HG02973 (cell line): ENCODE results near the gene TMC5.
"Not testable (repeated sequence)": the region's sequence is repeated elsewhere in the genome, so short reads cannot be mapped to it uniquely, and the experiment has no call there.

Experiments
- ATAC-seq: cut with Tn5 transposase; IDR thresholded peaks from one replicate; pipeline ENCODE4 v1.9.1; 2021; ENCODE audit warnings: moderate library complexity; ENCODE audit not compliant: unreplicated experiment

The TMC5 gene

DNA sequence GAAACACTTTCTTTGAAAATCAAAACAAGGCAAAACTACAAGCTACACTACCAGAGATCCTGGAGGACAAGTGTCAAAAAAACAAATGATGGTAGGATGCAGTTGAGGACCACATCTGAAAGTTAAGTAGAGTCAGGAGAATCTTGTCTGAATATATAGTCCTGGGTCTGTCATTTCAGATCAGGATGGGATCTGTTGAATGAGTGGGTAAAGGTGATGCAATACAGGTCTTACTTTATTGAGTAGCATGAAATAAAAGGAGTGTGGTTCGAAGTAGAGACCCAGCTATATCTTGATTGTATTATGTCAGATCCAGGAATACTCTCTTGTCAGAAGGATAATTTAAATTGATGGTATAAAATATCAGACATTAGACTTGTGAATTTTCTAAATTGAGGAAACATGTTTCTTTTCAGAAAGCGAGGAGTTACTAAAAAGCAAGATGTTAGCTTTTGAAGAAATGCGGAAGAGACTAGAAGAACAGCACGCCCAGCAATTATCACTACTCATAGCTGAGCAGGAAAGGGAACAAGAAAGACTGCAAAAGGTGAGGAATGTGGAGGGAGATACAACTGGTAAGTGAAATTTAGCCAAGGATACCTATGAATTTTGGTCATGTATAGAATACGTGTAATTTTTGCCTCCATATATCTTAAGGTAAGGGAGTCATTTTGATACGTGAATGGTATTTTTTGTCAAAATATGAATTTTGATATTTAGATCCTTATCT is 122.7 kb downstream of the TMC5 start:
- no peak for ATAC-seq

DNA sequence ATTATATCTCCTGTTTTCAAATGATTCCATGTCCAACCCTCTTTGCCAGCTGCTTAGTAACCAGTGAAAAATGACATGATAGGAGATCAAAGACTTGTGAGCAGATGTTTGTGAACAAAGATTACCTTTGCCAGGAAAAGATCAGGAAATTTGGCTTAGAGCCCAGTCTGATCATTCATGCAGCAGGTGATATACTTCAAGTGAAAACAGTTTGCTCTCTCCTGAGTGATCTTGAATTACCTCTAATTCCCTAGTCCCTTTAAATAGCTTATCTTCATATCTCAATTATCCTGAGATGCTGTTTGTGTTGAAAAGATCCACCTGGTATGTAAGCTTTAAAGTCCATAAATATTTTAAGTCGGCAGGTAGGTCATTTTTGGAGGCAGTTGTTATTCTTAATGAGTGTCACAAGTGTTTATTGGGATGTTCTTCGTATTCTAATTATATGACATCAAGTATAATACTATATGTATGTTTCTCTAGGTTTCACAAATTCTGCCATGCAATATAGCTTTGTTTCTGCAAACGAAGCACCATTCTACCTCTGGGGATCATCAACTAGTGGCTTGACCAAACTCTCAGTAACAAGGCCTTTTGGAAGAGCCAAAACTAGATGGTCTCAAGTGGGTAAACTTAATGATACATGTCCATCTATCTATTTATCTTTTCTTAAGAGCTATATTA is 124.6 kb downstream of the TMC5 start:
- ATAC-seq, result no peak

DNA sequence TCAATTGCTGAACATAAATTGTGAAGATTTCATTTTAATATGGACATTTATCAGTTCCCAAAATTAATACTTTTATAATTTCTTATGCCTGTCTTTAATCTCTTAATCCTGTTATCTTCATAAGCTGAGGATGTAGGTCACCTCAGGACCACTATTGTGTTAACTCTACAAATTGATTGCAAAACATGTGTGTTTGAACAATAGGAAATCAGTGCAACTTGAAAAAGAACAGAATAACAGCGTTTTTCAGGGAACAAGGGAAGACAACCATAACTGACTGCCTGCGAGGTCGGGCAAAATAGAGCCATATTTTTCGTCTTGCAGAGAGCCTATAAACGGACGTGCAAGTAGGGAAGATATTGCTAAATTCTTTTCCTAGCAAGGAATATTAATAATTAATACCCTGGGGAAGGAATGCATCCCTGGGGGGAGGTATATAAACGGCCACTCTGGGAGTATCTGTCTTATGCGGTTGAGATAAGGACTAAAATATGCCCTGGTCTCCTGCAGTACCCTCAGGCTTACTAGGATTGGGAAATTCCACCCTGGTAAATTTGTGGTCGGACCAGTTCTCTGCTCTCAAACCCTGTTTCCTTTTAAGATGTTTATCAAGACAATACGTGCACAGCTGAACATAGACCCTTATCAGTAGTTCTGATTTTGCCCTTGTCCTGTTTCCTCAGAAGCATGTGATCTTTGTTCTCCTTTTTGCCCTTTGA is 125.8 kb downstream of the TMC5 start:
- ATAC-seq, result not testable (repeated sequence)

DNA sequence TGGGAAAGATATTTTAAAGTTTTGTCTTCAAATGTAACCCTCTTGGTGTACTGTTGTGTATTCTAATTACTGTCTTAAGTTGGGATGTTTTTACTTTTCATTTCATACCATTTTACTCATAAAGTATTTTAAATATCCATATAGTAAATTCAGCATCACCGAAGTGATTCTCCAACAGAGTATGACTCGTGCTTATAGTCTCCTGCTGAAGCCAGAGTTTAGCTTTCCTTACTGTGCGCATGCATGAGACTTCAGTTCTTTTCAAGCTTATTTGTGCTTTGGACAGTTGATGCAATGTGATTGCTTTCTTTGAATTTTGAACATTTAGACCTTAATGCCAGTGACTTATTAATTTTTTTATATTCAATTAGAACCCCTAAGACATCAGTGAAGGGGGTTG is 130.5 kb downstream of the TMC5 start:
- no peak for ATAC-seq
